Stimulated activated CD4-positive, alpha-beta T cell treated with anti-CD3 and anti-CD28 coated beads, Interleukin-4, amount 100 ng/mL, for 24 hours (primary cell): Measurements from ENCODE around the gene CLDND2.

Source experiments
- DNase-seq: peaks from one replicate; pipeline ENCODE4 v3.0.0-alpha.2; 2020

CLDND2 gene

DNA sequence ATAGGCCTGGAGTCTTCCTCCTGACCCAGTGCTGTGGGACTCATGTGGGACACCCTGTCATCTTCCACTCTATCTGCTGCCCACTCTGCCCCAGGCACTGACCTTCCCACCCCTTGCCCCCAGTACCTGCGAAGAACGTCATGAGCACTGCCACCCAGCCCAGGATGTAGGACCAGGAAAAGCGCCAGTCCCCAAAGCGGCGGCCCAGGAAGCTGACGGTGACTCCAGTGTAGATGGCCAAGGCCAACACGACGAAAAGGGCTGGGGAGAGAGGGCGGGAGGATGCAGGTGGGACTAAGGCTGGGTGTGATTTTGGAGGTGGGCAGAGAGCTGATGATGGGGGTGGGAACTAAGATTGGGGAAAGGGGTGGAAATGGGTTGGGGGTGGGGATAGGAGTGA is 11.6 kb upstream of the CLDND2 start:
- DNase-seq, result no peak

DNA sequence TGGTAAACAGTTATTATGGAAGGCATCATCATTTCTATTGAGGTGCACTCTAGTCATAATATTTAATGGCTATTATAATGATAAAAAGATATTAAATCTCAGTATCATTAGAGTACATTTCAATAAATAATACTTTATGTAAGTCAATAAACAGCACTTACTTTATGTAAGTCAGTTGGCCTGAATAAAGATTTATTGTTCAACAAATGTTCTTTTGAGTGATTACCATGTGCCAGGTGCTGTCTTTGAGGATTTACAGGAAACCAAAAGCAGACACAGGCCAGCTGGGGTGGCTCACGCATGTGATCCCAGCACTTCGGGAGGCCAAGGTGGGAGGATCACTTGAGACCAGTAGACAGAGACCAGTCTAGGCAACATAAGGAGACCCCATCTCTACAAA is 8.6 kb upstream of the CLDND2 start:
- no peak for DNase-seq

DNA sequence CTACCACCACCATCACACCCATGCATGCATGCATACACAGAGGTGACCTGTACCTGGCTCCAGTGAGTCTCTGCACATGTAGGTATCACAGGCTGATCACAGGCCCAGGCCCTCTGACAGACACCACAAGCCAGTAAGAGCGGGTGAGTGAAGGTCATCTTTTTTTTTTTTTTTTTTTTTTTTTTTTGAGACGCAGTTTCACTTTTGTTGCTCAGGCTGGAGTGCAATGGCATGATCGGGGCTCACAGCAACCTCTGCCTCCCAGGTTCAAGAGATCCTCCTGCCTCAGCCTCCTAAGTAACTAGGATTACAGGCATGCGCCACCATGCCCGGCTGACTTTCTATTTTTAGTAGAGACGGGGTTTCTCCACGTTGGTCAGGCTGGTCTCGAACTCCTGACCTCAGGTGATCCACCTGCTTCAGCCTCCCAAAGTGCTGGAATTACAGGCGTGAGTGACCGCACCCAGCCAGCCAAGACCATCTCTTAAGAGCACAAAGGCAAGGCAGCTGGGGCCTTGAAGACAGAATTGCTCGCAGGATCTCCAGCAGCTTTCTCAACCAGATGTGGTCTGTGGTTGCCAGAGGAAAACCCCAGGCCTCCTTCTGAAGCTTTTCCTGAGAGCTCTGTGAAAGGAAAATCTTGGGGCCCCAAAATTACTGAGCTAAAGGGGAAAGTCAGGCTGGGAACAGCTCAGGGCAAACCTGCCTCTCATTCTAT is 6.9 kb upstream of the CLDND2 start:
- peak; percentile 52 for DNase-seq

DNA sequence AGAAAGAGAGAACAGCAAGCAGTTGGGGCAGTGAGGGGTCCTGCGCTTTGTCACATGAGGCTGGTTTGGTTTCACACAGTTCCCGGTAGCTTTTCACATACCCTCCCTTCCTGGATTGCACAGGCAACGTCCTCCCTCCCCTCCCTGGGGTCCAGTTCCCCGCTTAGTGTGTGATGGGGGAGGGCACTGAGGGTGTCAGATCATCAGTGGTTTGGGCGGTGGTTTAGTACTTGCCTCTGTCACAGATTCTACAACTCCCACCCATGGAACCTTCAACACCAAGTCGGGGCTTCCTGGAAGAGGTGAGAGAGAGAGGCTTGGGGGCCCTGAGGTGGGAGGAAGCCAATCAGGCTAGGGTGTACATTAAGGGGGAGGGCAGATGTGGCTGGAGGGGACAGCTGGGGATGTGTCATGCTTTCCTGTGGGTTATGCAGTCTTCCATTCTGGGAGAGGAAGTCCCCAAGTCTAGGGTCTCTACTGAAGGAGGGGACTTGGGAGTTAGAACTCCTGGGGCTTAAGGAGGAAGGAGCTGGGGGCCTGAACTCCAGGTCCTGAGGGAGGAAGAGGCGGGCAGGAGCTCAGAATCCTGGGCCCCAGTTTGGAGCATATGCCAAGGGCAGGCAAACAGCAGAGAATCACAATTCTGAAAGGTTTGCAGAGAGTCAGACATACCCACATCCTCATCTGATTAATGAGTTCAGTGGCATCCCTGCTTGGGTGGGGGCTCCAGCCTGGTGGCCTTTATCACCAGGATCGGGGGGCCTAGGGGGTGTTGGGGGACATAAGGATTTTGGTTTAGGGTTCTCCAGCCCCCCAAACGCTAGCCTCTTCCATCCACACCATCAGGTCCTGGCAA is 4.1 kb upstream of the CLDND2 start, which contains the start of gene NKG7:
Gene NKG7 (minus strand): TSS at position 6 of the 856 bp plus-strand sequence. CDS start 119 bp downstream, outside the sequence.
- DNase-seq, result peak; percentile 86

DNA sequence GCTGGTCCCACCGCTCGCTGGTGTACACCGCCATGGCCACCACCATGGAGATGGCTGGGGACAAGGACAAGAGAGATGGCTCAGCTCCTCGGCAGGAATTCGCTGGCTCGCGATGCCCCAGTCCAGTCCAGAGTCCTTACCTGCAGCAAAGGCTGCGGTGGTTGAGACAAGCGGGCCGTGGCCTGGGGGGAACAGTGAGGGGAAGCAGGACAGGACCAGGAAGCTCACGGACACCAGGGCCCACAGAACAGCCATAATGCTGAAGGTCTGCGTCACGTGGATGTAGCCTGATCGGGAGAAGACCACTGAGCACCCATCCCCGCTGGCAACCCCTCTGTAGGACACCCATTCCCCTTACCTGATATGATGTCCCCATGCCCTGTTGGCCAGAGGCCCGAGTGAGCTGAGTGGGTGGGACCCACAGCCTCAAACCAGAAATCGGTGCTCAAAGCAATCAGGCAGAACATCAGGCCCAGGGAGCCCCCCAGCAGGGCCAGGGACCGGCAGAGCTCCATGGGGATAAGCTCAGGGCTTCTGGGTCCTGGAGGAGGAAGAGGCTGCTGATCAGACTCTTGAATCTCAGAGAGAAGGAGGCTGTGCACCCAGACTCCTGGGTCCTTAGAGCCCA is 3.3 kb upstream of the CLDND2 start:
- DNase-seq, result no peak

DNA sequence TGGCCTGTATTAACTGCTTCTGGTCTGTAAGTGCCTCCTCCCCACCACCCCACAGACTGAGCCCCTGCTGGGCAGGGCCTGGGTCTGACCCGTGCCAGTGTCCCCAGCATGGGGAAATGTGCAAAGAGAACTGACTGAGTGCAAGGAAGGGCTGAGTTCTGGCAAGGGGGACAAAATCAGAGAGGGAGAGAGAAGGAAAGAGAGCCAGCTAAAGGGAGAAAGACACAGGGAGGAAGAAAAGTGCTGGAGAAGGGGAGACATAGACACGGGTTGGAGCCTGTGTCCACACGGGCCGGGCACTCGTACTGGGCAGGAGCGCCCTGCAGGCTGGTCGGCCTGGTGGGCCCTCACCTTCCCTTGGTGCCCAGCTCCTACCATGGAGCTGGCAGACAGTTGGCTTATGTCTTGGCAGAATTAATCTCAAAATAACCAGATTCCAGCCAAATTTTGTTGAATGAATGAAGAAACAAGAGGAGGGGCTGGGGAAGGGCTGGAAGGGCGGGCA is 2.4 kb upstream of the CLDND2 start:
- no peak for DNase-seq

DNA sequence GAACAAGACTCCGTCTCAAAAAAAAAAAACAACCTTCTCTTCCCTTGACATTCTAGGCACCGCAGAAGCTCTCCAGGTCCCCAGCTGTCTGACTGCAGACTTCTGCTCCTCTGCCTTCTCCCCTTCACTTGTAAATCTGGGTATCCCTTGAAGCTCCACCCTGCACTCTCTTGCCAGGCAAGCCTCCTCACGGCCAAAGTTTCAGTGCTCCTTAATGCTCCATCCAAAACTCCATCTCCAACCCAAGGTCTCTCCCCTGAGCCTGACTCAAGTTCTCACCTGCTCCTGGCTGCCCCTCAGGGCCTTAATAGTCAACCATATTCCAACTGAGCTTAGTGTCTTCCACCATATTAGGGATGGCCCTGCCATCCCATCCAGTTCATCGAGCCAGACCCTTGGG is 1.4 kb upstream of the CLDND2 start:
- no peak for DNase-seq

DNA sequence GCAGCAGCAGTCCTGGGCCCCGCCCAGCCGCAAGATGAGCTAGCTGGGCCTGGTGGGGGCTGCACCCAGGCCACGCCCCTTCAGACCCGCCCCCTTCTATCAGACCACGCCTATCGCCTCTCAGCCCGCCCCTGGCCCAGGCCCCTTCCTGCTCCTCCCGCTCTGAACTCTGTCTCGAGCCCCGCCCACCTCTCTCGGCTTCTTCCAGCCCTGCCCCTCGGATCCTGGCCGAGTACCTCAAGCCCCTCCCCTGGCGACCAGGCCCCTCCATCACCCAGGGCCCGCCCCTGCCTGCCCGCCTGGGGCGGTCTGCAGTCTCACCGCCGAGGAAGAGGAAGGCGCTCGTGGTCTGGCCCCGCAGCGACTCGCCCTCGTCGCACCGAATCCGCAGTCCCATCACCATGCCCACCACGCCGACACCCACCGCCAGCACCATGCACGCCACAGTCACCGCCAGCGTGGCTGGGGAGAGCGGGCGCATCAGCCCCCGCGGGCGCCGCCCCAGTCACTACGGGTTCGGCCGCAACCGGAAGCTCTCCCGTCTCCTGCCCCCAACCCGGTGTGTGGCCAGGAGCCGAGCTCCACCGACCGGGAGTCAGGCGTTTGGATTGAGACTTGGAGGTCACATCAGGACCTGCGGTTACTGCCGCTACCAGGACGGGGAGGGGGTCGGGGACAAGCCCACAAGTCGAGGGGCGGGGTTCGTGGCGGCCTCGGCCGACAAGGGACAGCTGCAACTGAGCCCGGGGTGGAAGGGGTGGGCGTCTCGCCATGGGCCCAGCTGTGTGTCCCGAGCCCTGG is 1.0 kb downstream of the CLDND2 start:
- DNase-seq, result peak; percentile 98

DNA sequence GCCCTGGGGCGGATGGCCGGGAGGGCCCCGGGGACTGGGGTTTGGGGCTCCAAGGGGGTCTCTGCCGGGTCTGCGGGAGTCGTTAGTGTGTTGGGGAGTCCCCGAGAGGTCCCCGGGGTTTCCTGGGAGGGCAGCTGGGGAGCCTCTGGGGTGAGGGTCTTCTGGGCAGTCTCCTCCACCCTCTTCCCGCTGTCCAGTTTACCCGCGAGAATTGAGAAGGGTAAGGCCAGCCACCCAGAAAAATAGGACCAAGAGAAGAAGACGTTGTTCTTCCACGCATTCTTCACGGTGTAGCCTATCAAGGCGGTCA is 1.6 kb downstream of the CLDND2 start:
- peak; percentile 43 for DNase-seq

DNA sequence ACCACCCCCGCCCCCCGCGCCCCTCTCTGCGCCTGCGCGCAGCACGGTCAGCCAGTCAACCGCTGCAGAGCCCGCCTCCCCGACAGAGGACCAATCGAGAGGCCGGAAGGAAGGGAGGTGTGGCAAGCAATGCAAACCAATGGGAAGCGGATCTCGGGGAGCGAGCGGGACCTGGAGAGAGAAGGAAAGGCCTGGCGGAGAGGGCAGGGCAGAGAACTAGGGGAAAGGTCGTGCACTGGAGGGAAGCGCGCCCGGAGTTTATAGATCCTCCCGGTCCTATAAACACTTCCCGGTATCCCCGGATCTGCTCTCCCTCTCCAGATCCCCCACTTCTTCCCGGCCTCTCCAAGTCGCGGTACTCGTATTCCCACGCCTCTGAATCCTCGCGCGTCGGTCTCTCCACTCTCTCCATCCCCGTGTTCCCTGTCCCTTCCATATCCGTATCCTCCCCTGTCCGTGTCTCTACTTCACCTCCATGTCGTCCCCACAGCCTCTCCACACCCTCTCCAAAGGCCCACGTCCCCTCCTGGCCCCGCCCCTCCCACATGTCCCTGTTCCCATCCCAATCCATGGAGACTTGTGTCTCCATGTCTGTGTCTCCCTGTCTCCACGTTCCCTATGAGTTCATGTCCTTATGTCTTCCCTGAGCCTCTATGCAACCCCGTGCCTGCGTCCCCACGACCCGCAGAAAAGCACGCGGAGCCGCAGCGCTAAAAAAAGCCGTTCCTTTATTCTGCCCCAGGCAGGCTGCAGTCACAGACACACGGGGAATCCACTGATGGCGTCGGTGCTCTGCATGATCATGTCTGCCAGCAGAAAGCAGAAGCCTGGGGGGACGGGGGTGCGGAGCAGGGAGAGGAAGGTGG is 2.2 kb downstream of the CLDND2 start:
- peak; percentile 96 for DNase-seq

DNA sequence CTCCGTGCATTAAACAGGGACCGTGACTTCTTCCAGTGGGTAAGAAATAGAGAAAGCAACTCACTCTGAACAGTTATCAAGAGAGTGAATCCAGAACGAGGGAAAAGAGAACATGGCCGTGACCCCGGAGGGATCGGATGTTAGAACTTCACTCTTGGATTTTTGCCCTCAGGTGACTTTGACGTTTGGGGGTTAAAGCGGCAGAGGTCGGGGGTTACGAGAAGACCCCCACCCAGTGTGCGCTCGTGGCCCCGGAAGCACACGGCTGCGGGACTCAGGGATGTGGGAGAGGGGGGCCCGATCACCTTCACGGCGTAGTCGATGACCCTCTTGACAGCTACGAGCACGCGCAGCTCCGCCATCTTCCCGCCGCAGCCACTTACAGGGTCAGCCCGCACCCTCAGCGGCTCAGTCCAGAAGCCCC is 2.8 kb downstream of the CLDND2 start, which contains the start of gene ETFB:
Gene ETFB (minus strand): TSS at position 424 of the 424 bp plus-strand sequence. CDS start 62 bp downstream, at position 362.
- DNase-seq, result no peak

DNA sequence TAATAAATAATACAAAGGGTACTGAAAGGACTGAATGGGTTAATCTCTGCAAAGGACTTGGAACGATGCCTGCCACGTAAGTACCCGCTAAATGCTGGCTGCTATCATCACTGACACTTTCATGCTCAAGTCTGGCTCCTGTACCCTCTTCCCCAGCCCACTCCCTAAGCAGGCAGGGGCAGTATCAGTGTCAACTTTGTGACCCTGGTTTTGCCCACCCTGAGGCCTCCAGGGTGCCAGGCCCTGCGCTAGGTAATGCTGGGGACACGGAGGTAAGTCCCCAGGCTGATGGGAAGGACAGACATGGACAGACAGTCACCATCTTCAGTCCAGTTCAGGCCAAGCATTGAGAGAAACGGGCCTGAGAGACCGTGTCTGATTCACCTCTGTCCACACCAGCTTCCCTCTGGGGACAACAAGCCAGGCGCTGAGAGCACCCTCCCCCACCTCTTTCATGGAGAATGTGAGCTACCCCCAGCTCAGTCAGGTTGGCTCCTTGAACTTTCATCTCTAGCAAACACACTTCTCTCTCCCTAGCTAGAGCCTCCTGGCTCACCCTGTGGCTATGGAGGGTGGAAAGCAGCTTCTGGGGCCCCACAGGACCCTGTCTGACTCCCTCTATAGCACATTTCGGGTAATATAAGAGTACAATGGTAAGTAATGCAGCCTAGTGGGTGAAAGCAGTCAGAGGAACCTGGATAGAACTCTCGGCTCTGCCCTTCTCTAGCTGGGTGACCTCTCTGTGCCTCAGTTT is 3.4 kb downstream of the CLDND2 start:
- peak; percentile 19 for DNase-seq

DNA sequence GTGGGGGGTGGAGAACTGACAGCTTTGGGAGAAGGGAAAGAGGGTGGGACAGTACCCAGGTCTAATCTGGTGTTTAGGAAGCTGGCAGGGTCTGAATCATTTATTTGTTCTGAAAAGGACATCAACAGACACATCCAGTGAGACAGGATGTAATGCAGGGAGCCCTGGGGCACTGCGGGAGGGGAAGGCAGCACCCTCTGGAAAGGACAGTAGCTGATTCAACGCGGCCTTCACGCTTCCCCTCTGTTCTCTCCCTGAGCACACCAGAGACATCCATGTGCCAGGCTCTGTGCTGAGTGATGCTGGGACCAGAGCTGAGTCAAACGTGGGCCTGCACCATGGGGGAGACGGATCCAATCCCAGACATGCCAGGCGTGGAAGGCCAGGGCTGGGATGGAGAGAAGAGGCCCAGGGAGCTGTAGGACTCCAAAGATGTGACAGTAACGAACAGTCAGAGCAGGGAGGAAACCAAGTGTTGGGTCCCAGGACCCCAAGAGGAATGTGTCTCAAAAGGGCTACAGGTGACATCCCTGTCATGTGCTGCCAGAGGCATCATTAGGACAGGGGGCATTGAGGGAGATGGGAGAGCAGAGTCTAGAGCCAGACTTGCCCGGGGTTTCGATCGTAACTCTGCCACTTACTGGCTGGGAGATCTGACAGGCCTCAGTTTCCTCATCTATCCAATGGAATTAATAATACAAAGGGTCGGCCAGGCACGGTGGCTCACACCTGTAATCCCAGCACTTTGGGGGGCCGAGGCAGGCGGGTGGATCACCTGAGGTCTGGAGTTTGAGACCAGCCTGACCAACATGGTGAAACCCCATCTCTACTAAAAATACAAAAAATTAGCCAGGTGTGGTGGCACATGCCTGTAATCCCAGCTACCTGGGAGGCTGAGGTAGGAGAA is 4.3 kb downstream of the CLDND2 start:
- no peak for DNase-seq

DNA sequence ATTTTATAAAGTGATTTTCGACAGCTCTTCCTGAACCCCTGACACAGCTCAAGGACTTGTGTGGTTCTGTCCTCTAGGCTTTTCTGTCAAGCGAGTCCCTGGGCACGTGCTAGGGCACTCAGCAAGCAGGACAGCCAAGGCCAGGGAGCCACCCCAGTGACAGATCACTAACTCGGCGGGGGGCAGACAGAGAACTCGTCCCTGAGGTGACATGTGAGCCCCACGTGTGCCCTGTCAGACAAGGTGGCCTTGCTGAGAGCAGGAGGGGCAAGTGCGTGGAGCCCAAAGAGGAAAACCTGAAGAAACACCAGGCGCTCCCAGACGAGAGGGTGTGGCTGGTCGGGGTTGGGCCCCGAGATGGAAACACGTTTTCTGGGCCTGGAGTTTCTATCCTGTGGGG is 7.6 kb downstream of the CLDND2 start:
- no peak for DNase-seq

DNA sequence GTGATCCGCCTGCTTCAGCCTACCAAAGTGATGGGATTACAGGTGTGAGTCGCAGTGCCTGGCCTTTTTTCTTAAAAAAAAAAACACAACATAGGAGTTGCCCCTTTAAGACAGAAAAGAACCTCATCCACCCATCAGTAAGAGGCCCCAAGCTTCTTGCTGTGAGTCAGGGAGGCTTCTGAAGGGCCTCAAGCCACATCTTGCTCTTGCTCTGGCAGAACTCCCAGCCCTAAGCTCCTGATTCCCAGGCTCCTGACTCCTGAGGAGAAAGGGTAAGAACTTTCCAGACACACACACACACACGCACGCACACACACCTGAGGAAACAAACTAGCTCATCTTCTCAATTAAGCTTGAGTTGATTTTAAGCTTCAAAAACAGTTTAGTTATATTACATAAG is 9.5 kb downstream of the CLDND2 start:
- DNase-seq, result no peak

DNA sequence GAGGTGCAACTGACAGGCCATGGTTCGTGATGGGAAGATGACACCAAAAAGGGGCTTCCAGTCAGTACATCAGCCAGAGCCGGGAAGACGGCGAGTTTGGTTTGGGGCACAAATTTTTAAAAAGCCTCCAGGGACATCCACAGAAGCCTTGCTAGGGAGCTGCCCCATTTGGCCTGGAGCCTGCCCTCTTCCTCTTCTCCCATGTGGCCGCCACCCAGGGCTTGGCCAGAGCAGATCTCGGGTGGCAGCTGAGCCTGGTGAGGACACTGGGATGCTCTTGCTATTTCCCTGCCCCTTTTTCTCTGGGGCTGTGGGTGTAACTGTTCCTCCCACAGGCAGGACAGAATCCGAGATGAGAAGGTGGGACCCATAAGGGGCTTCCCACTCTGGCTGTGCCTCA is 10.9 kb downstream of the CLDND2 start:
- DNase-seq, result no peak

DNA sequence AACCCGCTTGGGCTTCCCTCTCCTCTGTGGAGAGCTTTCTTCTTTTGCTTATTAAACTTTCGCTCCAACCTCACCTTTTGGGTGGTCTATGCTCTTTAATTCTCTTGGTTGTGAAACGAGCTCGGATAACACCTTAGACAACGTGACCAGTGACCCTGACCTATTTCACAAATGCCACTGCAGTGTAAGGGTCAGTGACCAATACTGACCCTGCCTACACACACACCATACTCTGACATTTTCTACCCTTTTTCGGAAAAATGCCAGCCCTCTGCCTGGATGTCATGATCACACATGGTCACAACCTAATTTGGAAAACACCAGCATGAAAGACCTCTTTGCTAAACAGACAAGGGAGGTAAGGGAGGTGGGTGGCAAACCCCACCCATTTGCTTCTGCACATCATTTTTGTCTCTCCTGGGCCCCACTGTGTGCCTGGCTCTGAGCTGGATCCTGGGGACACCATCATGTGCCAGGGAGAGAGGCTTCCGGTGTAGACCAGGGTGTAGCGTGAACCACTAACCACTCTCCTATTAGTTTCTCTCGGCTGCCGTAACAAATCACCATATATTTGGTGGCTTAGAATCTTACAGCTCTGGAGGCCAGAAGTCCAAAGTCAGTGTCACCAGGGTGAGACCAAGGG is 12.5 kb downstream of the CLDND2 start:
- DNase-seq, result no peak

DNA sequence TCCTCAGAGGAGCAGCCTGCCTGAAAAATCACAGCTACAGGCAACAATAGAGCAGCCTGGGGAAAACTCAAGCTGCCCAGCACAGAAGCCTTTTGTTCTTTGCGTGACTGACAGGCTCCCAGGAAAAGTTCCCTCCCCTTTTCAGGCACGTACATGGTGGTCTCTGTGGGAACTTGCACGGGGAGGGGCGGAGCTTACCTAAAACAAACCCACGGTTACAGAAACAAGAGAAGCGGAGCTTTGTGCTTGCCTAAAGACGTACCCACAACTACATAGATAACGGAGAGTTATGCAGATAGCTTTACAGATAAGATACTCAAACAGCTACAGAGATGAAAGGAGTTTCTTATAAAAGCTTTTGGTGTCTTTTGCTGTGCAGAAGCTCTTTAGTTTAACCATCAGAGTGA is 14.1 kb downstream of the CLDND2 start:
- DNase-seq, result peak; percentile 37

DNA sequence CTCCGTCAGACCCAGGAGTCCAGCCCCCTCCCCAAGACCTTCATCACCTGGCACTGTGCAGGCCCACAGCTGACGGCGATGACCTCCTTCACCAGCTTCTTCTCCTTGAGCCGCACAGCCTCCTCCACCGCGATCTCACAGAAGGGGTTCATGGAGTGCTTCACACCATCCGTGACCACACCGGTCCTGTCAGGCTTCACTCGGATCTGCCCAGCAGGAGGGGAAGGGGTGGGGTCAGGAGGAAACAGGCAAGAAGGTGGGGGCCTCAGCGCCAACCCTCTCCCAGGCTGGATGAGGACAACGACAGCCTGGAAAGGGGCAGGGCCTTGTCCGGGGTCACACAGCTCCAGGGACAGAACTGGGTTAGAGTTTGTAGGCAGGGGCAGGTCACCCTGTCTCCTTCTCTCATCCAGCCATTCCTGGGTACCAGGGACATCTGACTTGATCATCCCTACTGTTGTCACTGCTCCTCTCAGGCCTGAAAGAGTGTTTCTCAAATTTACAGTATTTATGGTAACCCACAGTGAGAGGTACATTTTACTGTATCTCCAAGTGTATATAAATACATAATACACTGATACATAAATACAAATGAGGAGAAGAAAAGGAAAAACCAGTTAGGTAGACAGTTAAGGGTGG is 14.6 kb downstream of the CLDND2 start:
- no peak for DNase-seq
